ENCODE results near the gene GTPBP2. TPM values are rescaled to one million over a fixed set of nuclear protein-coding genes. Genes with fewer than 3 reads are reported as not detected.
A peak's percentile ranks its signal among the peaks of the same experiment; 100 is the strongest.
"Not testable (repeated sequence)": the region's sequence is repeated elsewhere in the genome, so short reads cannot be mapped to it uniquely, and the experiment has no call there.

The GTPBP2 gene
- total RNA-seq, 1 experiment from 2014 or later = 70.3 TPM

DNA sequence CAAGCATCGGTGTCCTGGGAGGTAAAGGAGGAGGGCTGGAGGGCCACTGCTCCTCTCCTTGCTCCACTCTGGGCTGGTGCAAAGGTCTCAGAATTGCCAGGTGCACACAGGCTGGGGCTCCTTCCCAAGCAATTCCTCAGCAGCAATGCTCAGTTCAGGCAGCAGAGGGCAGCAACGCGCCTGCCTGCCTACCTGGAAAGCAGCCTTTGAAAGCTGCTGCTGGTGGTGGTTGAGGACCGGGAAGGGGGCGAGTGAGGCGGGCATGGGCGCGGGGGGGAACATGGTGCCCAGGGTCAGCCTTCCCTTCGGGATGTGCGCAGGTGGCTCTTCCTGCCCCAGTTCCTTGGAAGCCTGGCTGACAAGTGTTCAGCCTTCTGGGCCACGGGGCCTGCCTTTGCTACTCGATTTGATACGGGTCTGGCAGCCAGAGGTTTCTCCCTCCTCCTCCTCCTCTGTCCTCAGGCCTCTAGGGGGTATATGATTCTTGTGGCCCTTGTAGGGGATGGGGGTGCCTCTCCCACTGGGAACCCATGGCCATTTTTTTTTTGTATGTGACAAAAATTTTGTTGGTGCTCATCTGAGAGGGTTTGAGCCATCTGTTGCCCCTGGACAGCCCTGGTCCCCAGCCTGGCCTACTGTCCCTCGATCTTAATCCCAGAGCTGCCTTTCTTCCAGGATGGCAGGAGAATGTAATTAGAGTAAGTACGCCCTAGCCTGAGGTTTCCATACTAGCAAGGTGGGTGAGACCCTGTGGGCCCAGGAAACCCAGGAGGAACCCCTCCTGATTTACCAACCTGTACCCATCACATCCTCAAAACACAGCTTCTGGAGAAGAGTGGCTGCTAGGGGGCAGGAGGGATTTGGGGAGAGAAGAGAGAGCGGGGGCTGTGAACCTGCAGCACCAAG is 38.4 kb upstream of the GTPBP2 start:
- Histone ChIP-seq H3K79me2 (ENCODE audit: low read length) (no peaks in the 10 kb centered on the region), H3K27ac (ENCODE audit: low read length) (no peak overlapping the region), H3K9me3 (ENCODE audit: low read length) (no peaks in the 10 kb centered on the region), H3K27me3 (ENCODE audit: low read length) (no peaks in the 10 kb centered on the region), H3K4me3 (ENCODE audit: low read length) (no peak overlapping the region), H3K4me1 (ENCODE audit: low read length) (peaks cover 10% of the 10 kb centered on the region), H3K9ac (ENCODE audit: low read length) (peak overlapping the region; percentile 28), H3K4me2 (ENCODE audit: low read depth, low read length, poor library complexity, severe bottlenecking) (no peak overlapping the region), H4K20me1 (ENCODE audit: insufficient read depth, low read depth, low read length) (peaks cover 14% of the 10 kb centered on the region; the same call in 1 of the 2 replicates), H3K9me2 (replicated peaks; ENCODE audit: insufficient read depth, low read length) (no peaks in the 10 kb centered on the region), H3K36me3 (ENCODE audit: insufficient read depth, low read length) (no peaks in the 10 kb centered on the region), H2AFZ (ENCODE audit: low read length) (no peak overlapping the region)
- DNase-seq = peak; percentile 92

DNA sequence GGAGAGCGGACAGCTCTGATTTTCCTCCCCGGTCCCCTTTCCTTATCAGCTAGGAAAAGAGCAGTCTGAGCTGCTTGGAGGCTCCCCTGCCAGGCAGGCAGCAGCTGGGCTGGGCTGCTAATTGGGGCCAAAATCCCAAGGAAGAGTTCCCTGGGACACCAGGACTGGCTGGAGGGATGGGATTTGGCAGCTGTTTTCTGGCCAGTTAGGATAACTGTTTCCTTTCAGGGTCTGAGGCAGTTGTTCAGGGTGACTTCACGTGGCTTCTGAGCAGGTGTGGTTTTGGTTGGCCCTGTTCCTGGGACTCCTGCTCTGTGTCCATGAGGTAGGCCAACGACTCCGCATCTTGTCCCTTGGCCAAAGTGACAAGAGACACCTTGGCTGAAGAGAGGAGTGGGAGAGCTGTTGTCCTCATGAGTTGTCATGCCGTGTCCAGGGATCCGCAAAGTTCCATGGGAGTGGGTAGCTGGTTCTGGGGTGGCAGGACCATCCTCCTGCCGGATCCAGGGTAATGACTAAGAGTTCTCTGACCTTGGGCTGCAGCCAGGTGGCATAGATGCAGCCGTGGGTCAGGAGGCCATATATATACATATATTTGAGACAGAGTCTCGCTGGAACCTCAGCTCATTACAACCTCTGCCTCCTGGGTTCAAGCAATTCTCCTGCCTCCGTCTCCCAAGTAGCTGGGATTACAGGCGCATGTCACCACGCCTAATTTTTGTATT is 37.3 kb upstream of the GTPBP2 start:
- H3K9ac ChIP-seq (ENCODE audit: low read length) = no peak overlapping the region

DNA sequence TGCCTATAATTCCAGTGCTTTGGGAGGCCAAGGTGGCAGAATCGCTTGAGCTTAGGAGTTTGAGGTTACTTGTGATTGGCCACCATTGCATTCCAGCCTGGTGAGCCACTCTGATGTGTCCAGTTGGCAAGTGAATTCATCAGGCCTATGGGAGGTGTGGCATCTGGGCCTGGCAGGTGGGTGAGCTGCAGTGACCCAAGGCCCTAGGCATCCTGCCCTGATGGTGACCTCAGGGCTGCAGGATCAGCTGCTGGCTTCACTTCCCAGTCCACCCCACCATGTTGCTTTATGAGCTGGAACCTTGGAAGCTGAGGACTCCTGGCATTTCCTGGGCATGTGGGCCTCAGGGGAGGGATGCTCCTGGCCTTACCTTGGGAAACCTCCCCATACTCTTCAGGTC is 36.3 kb upstream of the GTPBP2 start:
- Histone ChIP-seq H3K9ac (ENCODE audit: low read length) (no peak overlapping the region), H2AFZ (ENCODE audit: low read length) (no peak overlapping the region), H3K4me2 (ENCODE audit: low read depth, low read length, poor library complexity, severe bottlenecking) (no peak overlapping the region), H3K27me3 (ENCODE audit: low read length) (no peaks in the 10 kb centered on the region), H3K79me2 (ENCODE audit: low read length) (no peaks in the 10 kb centered on the region), H4K20me1 (ENCODE audit: insufficient read depth, low read depth, low read length) (peaks cover 14% of the 10 kb centered on the region; the same call in 1 of the 2 replicates), H3K9me2 (replicated peaks; ENCODE audit: insufficient read depth, low read length) (no peaks in the 10 kb centered on the region), H3K4me1 (ENCODE audit: low read length) (peaks cover 10% of the 10 kb centered on the region), H3K27ac (ENCODE audit: low read length) (no peak overlapping the region), H3K36me3 (ENCODE audit: insufficient read depth, low read length) (0 out of 2 replicates have a peak, but pooled peaks cover 3% of the 10 kb centered on the region), H3K9me3 (ENCODE audit: low read length) (no peaks in the 10 kb centered on the region), H3K4me3 (ENCODE audit: low read length) (no peak overlapping the region)
- no peak for DNase-seq

More for the DNA sequence above, 37.3 kb upstream of the GTPBP2 start:
- Histone ChIP-seq H2AFZ (ENCODE audit: low read length) (no peak overlapping the region), H3K4me3 (ENCODE audit: low read length) (no peak overlapping the region), H3K36me3 (ENCODE audit: insufficient read depth, low read length) (no peaks in the 10 kb centered on the region), H3K4me2 (ENCODE audit: low read depth, low read length, poor library complexity, severe bottlenecking) (no peak overlapping the region), H3K4me1 (ENCODE audit: low read length) (peaks cover 10% of the 10 kb centered on the region), H4K20me1 (ENCODE audit: insufficient read depth, low read depth, low read length) (peaks cover 14% of the 10 kb centered on the region; the same call in 1 of the 2 replicates), H3K79me2 (ENCODE audit: low read length) (no peaks in the 10 kb centered on the region), H3K27me3 (ENCODE audit: low read length) (no peaks in the 10 kb centered on the region), H3K27ac (ENCODE audit: low read length) (no peak overlapping the region), H3K9me3 (ENCODE audit: low read length) (no peaks in the 10 kb centered on the region), H3K9me2 (replicated peaks; ENCODE audit: insufficient read depth, low read length) (no peaks in the 10 kb centered on the region)
- DNase-seq = no peak

DNA sequence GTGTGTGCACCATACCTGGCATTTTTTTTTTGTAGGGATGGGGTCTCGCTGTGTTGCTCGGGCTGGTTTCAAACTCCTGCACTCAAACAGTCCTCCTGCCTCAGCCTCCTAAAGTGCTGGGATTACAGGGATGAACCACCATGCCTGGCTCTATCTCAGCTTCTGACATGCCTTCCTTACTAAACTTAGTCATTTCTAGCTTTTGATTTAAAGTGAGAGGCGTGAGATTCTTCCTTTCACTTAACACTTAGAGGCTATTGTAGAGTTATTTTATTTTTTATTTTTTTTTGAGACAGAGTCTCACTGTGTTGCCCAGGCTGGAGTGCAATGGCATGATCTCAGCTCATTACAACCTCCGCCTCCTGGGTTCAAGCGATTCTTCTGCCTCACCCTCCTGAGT is 33.9 kb upstream of the GTPBP2 start:
- H4K20me1 ChIP-seq (ENCODE audit: insufficient read depth, low read depth, low read length); H3K9me3 ChIP-seq (ENCODE audit: low read length); H3K4me1 ChIP-seq (ENCODE audit: low read length); H3K4me2 ChIP-seq (ENCODE audit: low read depth, low read length, poor library complexity, severe bottlenecking); H3K27me3 ChIP-seq (ENCODE audit: low read length); H3K4me3 ChIP-seq (ENCODE audit: low read length); H2AFZ ChIP-seq (ENCODE audit: low read length); DNase-seq; H3K27ac ChIP-seq (ENCODE audit: low read length); H3K79me2 ChIP-seq (ENCODE audit: low read length); H3K9me2 ChIP-seq (replicated peaks; ENCODE audit: insufficient read depth, low read length); H3K9ac ChIP-seq (ENCODE audit: low read length); H3K36me3 ChIP-seq (ENCODE audit: insufficient read depth, low read length): not testable (repeated sequence)

DNA sequence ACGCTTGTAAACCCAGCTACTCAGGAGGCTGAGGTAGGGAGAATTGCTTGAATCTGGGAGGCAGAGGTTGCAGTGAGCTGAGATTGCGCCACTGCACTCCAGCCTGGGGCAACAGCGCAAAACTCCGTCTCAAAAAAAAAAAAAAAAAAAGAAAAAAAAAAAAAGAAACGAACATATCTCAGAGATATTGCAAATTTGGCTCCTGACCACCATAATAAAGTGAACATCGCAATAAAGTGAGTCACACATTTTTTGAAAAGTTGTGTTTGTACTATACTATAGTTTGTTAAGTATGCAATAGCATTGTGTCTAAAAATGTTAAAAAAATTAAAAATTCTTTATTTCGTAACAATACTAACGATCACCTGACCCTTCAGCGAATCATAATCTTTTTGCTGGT is 29.1 kb upstream of the GTPBP2 start:
- Histone ChIP-seq H3K27me3 (ENCODE audit: low read length) (no peaks in the 10 kb centered on the region), H3K4me3 (ENCODE audit: low read length) (no peak overlapping the region), H3K9ac (ENCODE audit: low read length) (no peak overlapping the region), H3K9me2 (replicated peaks; ENCODE audit: insufficient read depth, low read length) (no peaks in the 10 kb centered on the region), H4K20me1 (ENCODE audit: insufficient read depth, low read depth, low read length) (no peaks in the 10 kb centered on the region), H3K9me3 (ENCODE audit: low read length) (no peaks in the 10 kb centered on the region), H3K4me1 (ENCODE audit: low read length) (no peaks in the 10 kb centered on the region), H3K36me3 (ENCODE audit: insufficient read depth, low read length) (peaks cover 3% of the 10 kb centered on the region; the same call in 1 of the 2 replicates), H3K27ac (ENCODE audit: low read length) (no peak overlapping the region), H3K4me2 (ENCODE audit: low read depth, low read length, poor library complexity, severe bottlenecking) (no peak overlapping the region), H3K79me2 (ENCODE audit: low read length) (no peaks in the 10 kb centered on the region), H2AFZ (ENCODE audit: low read length) (no peak overlapping the region)
- DNase-seq = no peak

DNA sequence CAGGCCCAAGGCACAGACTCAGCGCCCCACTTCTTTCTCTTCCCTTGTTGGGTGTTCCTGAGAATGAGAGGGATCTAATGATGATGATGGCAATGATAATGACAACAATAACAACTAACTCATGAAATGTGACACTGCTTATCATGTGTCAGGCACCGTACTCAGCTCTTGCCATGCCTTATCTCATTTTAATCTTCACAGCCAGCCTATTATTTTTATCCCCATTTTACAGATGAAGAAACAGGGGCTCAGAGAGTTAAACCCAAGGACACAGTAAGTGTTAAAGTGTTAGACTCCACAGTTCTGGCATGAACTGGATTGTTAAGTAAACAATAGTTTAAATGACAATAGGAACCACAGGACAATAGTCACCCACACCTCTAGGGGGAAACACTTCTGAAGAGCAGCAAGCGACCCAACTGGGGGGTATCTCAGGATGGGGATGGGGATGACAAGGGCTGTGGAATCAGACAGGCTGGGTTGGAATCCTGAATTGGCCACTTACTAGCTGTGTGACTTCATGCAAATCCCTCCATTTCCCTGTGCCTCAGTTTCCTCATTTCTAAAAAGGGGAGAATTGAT is 28.2 kb upstream of the GTPBP2 start:
- no peaks in the 10 kb centered on the region for H3K9me2 ChIP-seq (replicated peaks; ENCODE audit: insufficient read depth, low read length)
- H3K36me3 ChIP-seq (ENCODE audit: insufficient read depth, low read length) = peaks cover 3% of the 10 kb centered on the region; the same call in 1 of the 2 replicates
- no peaks in the 10 kb centered on the region for H3K79me2 ChIP-seq (ENCODE audit: low read length)
- H2AFZ ChIP-seq (ENCODE audit: low read length) = no peak overlapping the region
- no peak overlapping the region for H3K4me3 ChIP-seq (ENCODE audit: low read length)
- no peak for DNase-seq
- no peaks in the 10 kb centered on the region for H3K4me1 ChIP-seq (ENCODE audit: low read length)
- H3K9me3 ChIP-seq (ENCODE audit: low read length) = no peaks in the 10 kb centered on the region
- no peak overlapping the region for H3K9ac ChIP-seq (ENCODE audit: low read length)
- no peak overlapping the region for H3K4me2 ChIP-seq (ENCODE audit: low read depth, low read length, poor library complexity, severe bottlenecking)
- H3K27me3 ChIP-seq (ENCODE audit: low read length) = no peaks in the 10 kb centered on the region
- H4K20me1 ChIP-seq (ENCODE audit: insufficient read depth, low read depth, low read length) = no peaks in the 10 kb centered on the region
- no peak overlapping the region for H3K27ac ChIP-seq (ENCODE audit: low read length)

DNA sequence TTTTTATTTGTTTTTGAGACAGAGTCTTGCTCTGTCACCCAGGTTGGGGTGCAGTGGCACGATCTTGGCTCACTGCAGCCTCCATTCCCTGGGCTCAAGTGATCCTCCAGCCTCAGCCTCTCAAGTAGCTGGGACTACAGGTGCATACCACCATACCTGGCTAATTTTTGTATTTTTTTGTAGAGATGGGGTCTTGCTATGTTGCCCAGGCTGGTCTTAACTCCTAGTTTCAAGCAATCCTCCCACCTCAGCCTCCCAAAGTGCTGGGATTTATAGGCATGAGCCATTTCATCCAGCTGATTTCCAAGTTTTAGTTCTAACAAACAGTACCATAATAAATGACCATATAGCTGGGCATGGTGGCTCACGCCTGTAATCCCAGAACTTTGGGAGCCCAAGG is 23.8 kb upstream of the GTPBP2 start:
- not testable (repeated sequence) for H3K27me3 ChIP-seq (ENCODE audit: low read length); H4K20me1 ChIP-seq (ENCODE audit: insufficient read depth, low read depth, low read length); H3K9ac ChIP-seq (ENCODE audit: low read length); H3K27ac ChIP-seq (ENCODE audit: low read length); H3K9me2 ChIP-seq (replicated peaks; ENCODE audit: insufficient read depth, low read length); H3K36me3 ChIP-seq (ENCODE audit: insufficient read depth, low read length); H3K79me2 ChIP-seq (ENCODE audit: low read length); H3K4me3 ChIP-seq (ENCODE audit: low read length); H3K4me2 ChIP-seq (ENCODE audit: low read depth, low read length, poor library complexity, severe bottlenecking); DNase-seq; H3K9me3 ChIP-seq (ENCODE audit: low read length); H2AFZ ChIP-seq (ENCODE audit: low read length); H3K4me1 ChIP-seq (ENCODE audit: low read length)

DNA sequence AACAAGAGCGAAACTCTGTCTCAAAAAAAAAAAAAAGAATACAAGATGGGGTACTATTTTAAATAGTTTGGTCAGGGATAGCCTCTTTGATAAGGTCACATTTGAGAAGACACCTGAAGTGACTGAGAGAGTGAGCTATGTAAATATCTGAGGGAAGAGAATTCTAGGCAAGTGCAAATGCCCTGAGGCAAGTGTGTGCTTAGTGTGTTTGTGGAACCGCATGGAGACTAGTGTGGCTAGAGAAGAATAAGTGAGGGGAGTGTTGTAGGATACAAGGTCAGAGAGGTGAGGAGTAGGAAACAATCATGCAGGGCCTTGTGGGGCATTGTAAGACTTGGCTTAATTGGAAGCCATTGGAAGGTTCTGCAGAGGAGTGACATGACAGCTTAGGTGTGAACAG is 19.2 kb upstream of the GTPBP2 start:
- Histone ChIP-seq H3K79me2 (ENCODE audit: low read length) (no peaks in the 10 kb centered on the region), H3K9me2 (replicated peaks; ENCODE audit: insufficient read depth, low read length) (no peaks in the 10 kb centered on the region), H3K27ac (ENCODE audit: low read length) (no peak overlapping the region), H3K27me3 (ENCODE audit: low read length) (no peaks in the 10 kb centered on the region), H3K4me3 (ENCODE audit: low read length) (no peak overlapping the region), H2AFZ (ENCODE audit: low read length) (no peak overlapping the region), H3K4me1 (ENCODE audit: low read length) (no peaks in the 10 kb centered on the region), H4K20me1 (ENCODE audit: insufficient read depth, low read depth, low read length) (no peaks in the 10 kb centered on the region), H3K36me3 (ENCODE audit: insufficient read depth, low read length) (no peaks in the 10 kb centered on the region), H3K4me2 (ENCODE audit: low read depth, low read length, poor library complexity, severe bottlenecking) (no peak overlapping the region), H3K9ac (ENCODE audit: low read length) (no peak overlapping the region), H3K9me3 (ENCODE audit: low read length) (no peaks in the 10 kb centered on the region)
- no peak for DNase-seq
